RWPE1 (cell line): Measurements from ENCODE around the gene SFTPA1.
"Not testable (repeated sequence)": the region's sequence is repeated elsewhere in the genome, so short reads cannot be mapped to it uniquely, and the experiment has no call there.

Experiments
- CTCF ChIA-PET: fragments of 350-600 bp; sonication (Branson Sonifier 250); formaldehyde crosslinking; extraction: SDS; loops from one replicate; lab custom pipeline; 2021; lab: Yijun Ruan, JAX
- POLR2A ChIA-PET: fragments of 400-600 bp; formaldehyde crosslinking; extraction: SDS; loops from one replicate; lab custom pipeline; 2020; ENCODE audit warnings: antibody characterized with exemption; ENCODE audit not compliant: low non-redundant PET; lab: Yijun Ruan, JAX
- DNase-seq: peaks from one replicate; pipeline ENCODE4 v3.0.0; 2012; ENCODE audit warnings: low spot score
- H3K27ac ChIP-seq: fragments of 450-650 bp; 2 replicates; pipeline ENCODE4 v1.5.1; 2017
- TF ChIP-seq, protein P1 (sequence below): fragments of 450-650 bp; conservative IDR thresholded peaks from 2 replicates; pipeline ENCODE4 v1.5.1; 2017; ENCODE audit warnings: low read depth, mild to moderate bottlenecking

SFTPA1 gene

DNA sequence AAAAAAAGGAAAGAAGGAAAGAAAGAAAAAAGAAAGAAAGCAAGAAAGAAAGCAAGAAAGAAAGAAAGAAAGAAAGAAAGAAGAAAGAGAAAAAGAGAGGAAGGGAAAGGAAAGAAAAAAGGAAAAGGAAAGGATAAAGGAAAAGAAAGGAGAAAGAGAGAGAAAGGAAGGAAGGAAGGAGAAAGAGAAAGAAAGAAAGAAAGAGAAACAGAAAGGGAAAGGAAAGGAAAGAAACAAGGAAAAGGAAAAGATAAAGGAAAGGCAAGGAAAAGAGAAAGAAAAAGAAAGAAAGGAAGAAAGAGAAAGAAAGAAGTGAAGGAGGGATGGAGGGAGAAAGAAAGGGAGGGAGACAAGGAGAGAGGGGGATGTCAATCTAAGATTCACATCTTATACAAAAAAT lies 29.7 kb upstream of the SFTPA1 start:
- TF ChIP-seq, protein P1, sequence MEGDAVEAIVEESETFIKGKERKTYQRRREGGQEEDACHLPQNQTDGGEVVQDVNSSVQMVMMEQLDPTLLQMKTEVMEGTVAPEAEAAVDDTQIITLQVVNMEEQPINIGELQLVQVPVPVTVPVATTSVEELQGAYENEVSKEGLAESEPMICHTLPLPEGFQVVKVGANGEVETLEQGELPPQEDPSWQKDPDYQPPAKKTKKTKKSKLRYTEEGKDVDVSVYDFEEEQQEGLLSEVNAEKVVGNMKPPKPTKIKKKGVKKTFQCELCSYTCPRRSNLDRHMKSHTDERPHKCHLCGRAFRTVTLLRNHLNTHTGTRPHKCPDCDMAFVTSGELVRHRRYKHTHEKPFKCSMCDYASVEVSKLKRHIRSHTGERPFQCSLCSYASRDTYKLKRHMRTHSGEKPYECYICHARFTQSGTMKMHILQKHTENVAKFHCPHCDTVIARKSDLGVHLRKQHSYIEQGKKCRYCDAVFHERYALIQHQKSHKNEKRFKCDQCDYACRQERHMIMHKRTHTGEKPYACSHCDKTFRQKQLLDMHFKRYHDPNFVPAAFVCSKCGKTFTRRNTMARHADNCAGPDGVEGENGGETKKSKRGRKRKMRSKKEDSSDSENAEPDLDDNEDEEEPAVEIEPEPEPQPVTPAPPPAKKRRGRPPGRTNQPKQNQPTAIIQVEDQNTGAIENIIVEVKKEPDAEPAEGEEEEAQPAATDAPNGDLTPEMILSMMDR: no peak
- no peak for DNase-seq
- POLR2A ChIA-PET: no interaction called here
- CTCF ChIA-PET: no interaction called here
- H3K27ac ChIP-seq: no peak overlapping the region

DNA sequence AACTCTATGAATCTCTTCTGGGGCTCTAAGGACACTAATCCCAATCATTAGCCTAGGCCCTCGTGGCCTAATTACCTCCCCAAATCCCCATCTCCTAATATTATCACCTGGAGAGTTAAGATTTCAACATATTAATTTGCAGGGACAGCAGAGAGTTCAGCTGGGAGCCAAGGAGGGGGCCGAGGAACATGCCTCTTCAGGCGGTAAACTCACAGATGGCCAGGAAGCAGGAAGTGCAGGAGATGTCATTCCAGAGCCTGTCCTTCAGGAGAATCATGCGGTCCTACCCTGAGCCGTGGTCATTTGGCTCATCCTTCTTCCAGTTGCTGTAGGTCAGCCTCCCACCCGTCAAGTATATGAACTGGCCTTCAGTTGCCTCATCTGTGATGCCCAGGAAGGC lies 28.6 kb upstream of the SFTPA1 start:
- TF ChIP-seq, protein P1: no peak
- ChIA-PET POLR2A (no interaction called here), CTCF (no interaction called here)
- DNase-seq: no peak
- no peak overlapping the region for H3K27ac ChIP-seq

DNA sequence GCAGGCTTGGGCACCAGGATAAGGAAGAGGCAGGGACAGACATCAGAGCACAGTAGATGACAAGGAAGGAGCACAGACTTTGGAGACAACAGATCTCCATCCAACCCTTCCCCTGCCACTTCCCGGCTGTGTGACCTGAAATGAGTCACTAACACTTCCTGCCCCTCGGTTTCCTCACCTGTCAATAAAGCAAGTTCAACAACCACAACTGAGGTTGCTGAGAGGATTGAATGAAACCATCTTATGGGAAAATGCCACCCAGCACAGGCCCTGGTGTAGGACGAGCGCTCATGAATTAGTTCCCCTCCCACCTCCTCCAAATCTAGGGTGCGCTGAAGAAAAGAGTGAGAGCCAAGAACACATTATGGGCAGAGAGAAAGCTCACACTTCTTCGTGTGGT lies 27.8 kb upstream of the SFTPA1 start:
- DNase-seq, POLR2A ChIA-PET, H3K27ac ChIP-seq, CTCF ChIA-PET: not testable (repeated sequence)

DNA sequence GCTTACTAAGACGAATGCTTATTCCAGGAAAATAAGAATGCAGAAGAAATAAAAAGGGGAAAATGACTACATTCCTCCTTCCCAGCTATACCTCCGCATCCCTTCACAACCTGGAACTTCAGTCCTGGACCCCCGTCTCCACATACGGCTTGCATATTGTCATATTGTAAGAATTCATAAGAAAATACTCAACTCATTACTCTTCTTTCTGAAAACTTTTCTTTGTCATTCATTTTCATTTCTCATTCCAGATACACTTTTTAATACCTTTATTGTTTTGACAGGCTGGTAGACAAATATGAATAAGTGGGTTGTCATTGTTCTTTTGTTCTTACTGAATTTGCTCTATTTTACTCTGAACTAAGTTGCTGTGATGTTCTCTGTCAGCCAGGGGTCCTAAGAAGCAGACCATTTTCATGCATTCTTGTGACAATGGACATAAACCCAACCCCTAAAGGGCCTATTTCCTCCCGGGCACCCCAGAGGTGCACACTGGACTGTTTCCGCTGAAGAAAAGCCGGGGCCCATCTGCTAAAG lies 27.2 kb upstream of the SFTPA1 start:
- TF ChIP-seq, protein P1: no peak
- DNase-seq: no peak
- POLR2A ChIA-PET: no interaction called here
- CTCF ChIA-PET: no interaction called here
- no peak overlapping the region for H3K27ac ChIP-seq

DNA sequence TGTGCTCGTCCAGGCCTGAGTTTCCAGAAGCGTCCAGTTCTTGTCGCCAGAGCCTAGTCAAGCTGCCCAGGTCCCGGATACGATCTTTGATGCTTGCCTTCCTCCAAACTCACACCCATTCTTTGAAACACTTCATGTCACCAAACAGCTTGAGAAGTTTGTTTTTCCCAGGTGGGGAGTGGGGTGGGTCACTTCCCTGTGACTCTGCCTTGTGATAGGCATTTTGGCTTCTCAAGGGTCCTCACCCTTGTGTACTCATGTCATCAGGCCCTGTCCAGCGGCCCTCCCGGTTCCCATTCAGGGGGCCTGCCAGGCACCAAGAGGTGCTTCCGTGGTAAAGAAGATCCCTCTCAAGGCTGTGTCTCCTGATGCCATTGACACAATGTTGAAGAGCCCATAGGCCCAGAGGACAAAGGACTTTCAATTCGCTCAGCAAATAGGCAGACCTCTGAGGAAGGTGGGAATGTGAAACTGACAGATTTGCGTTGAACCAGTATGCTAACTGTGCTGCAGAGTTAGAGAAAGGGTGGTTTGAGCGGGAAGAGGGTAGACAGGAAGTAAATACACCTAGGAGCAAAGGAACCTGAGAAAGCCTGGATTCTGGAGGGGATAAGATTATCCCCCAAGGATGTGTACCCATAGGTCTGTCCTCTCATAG lies 24.7 kb upstream of the SFTPA1 start:
- ChIA-PET CTCF (no interaction called here), POLR2A (no interaction called here)

DNA sequence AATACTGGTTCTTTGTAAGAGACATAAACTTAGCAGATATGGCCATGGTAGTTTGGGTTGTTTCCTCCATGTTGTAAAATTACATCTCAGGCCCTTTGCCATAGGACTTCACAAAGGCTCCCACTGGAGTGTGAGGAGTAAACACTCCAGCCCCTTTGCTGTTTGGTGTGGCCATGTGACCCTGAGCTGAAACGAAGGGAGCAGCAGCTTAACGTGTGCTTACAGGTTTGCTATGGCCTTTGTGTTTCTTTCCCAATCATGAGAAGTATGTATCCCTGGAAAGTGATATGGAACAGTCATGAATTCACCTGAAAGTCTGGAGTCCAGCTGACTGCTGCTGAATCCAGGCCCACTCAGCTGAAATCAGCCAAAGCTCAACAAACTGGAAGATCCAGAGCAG lies 23.8 kb upstream of the SFTPA1 start:
- H3K27ac ChIP-seq: no peak overlapping the region
- no peak for DNase-seq
- POLR2A ChIA-PET: no interaction called here
- TF ChIP-seq, protein P1: no peak
- CTCF ChIA-PET: no interaction called here

More for the DNA sequence above, 24.7 kb upstream of the SFTPA1 start:
- H3K27ac ChIP-seq: no peak overlapping the region
- TF ChIP-seq, protein P1: no peak
- no peak for DNase-seq

DNA sequence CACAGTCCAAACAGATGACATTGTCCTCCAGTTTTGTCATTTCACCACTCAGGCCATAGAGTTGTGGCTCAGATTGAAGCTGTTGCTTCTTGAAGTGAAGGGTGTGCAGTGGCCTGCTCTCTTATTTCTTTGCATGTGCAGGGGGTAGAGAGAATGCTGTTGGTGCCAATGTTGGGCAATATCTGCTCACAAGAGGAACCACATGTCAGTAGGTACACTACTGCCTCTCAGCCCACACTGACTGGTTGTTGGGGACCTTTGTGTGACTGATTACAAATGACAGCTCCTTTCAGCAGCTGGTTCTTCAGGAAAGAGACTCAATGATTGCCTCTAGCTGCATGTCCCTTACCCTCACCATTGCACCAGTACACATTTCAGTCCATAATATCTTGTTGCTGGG lies 21.9 kb upstream of the SFTPA1 start:
- ChIA-PET CTCF (no interaction called here), POLR2A (no interaction called here)
- no peak overlapping the region for H3K27ac ChIP-seq
- TF ChIP-seq, protein P1: no peak
- no peak for DNase-seq
